CD4-positive, alpha-beta T cell (primary cell): ENCODE data around the gene PLEKHB1. TPM values are rescaled to one million over a fixed set of nuclear protein-coding genes. Genes with fewer than 3 reads are reported as not detected.

Source experiments
- ATAC-seq: fragments of 200-7000 bp; cut with Tn5 transposase; one replicate; pipeline ENCODE4 v1.10.0; 2022; ENCODE audit warnings: mild to moderate bottlenecking; ENCODE audit not compliant: poor library complexity
- CTCF ChIA-PET: fragments of 350-600 bp; sonication (Branson Sonifier 250); formaldehyde crosslinking; loops from one replicate; lab custom pipeline; 2021; ENCODE audit warnings: antibody characterized with exemption, inconsistent platforms; lab: Charles Lee
- POLR2A ChIA-PET: fragments of 350-600 bp; sonication (Branson Sonifier 250); formaldehyde crosslinking; loops from one replicate; lab custom pipeline; 2021; ENCODE audit warnings: antibody characterized with exemption, inconsistent platforms; lab: Charles Lee
- DNase-seq, 14 experiments: peaks; one replicate each; pipeline ENCODE4 v3.0.0-alpha.2; 2013 to 2020; ENCODE audit warnings: mixed read lengths in 2 of 14
- H3K27ac ChIP-seq, 2 donors: one replicate each; pipeline versions ENCODE4 v1.5.1 to v1.7.0; 2013; ENCODE audit warnings: low read length in 2 of 2, low read depth in 1 of 2, mild to moderate bottlenecking in 1 of 2
- H3K27me3 ChIP-seq, 2 experiments: 1 replicate in 1 of 2; 2 replicates in 1 of 2; pipeline versions ENCODE4 v1.6.1 to v1.7.0; 2013; ENCODE audit warnings: low read length in 2 of 2, control low read depth in 1 of 2, mild to moderate bottlenecking in 1 of 2, moderate library complexity in 1 of 2; ENCODE audit not compliant: insufficient read depth in 2 of 2, control insufficient read depth in 1 of 2
- H3K36me3 ChIP-seq: one replicate; pipeline ENCODE4 v1.6.1; 2013; ENCODE audit warnings: low read length, control low read depth; ENCODE audit not compliant: insufficient read depth
- H3K4me1 ChIP-seq: one replicate; pipeline ENCODE4 v1.6.1; 2013; ENCODE audit warnings: low read length, control low read depth; ENCODE audit not compliant: insufficient read depth
- H3K4me3 ChIP-seq: one replicate; pipeline ENCODE4 v1.5.1; 2013; ENCODE audit warnings: mild to moderate bottlenecking, low read length, moderate library complexity
- H3K9me3 ChIP-seq, 2 experiments: 1 replicate in 1 of 2; 2 replicates in 1 of 2; pipeline versions ENCODE4 v1.6.1 to v1.7.0; 2013; ENCODE audit warnings: low read length in 2 of 2, mild to moderate bottlenecking in 2 of 2, control low read depth in 1 of 2, moderate library complexity in 1 of 2; ENCODE audit not compliant: control insufficient read depth in 1 of 2, insufficient read depth in 1 of 2
- H3K27ac Mint-ChIP-seq: one replicate; pipeline ENCODE4 v1.8.0; 2020; ENCODE audit warnings: mixed read lengths
- H3K27me3 Mint-ChIP-seq: one replicate; pipeline ENCODE4 v1.8.0; 2021; ENCODE audit warnings: mixed read lengths
- H3K36me3 Mint-ChIP-seq: one replicate; pipeline ENCODE4 v1.8.0; 2021; ENCODE audit warnings: low read depth, mixed read lengths
- H3K4me1 Mint-ChIP-seq: one replicate; pipeline ENCODE4 v1.8.0; 2021; ENCODE audit warnings: low read depth, mixed read lengths
- H3K4me3 Mint-ChIP-seq: one replicate; pipeline ENCODE4 v1.8.0; 2020; ENCODE audit warnings: mild to moderate bottlenecking, mixed read lengths
- H3K9me3 Mint-ChIP-seq: one replicate; pipeline ENCODE4 v1.8.0; 2020; ENCODE audit warnings: mixed read lengths
- intact Hi-C, 2 experiments: fragments of 100-400 bp; cut with DNase I in 1 of 2; cut with micrococcal nuclease in 1 of 2; formaldehyde crosslinking; loops; one replicate each; pipeline versions ENCODE4 v1.15.1 to v1.9.0; 2023 to 2025; cut with DNase I, micrococcal nuclease
- total RNA-seq, 174 experiments: library from RNA in 2 of 174; stranded (reverse) in 2 of 174; gene quantifications; one replicate each; pipeline ENCODE4 v1.2.3 and lab custom pipeline; 2021 to 2026
- TF ChIP-seq, protein P1 (sequence below): fragments of 200-600 bp; IDR thresholded peaks from one replicate; pipeline ENCODE4 v1.8.0; 2022; ENCODE audit warnings: antibody characterized with exemption, mild to moderate bottlenecking

Gene PLEKHB1
- total RNA-seq, 2 experiments from 2014 or later, result 30.8 to 34.6 TPM

DNA sequence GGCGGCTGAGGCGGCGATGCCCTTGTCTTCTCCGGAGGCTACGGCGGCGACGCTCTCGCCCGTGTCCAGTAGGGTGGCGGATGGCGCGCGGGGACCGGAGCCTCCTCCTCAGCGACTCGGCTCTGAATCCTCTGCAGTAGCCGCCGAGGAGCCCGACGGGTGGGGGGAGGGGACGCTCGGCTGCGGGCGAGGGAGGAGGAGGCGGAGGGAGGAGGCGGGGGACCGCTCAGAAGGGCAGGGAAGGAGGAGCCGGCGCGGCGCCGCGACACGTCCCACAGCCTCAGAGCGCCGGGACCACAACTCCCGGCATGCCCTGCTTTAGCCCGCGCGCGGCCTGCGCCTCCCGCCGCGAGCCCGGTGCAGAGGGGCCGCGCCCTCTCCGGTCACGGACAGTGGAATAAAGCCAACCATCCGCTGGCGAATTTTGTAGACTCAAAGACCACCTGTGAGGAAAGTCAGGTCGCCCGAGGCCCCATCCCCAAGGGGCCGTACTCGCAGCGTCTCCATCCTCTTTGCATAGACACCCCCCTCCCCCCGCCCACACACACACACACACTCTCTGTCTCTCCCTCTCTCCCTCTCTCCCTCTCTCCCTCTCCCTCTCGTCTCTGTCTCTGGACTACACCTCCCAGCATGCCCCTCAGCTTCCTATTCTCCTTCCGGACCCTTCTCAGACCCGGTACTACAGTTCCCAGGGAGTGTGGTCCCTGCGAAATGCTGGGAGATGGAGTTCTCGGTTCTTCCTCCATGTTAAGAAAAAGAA is 48.2 kb upstream of the PLEKHB1 start, which contains the start of gene FAM168A:
Gene FAM168A (minus strand): TSS at position 157 of the 763 bp plus-strand sequence. CDS start 129,638 bp downstream, outside the sequence.
- H3K4me3 ChIP-seq, result peak within 1 kb of the TSS; percentile 84
- Mint-ChIP-seq H3K36me3 (peaks cover 8% of the 10 kb centered on the region), H3K9me3 (no peaks in the 10 kb centered on the region), H3K4me3 (peak within 1 kb of the TSS; percentile 95), H3K27me3 (no peaks in the 10 kb centered on the region), H3K4me1 (peaks cover 47% of the 10 kb centered on the region), H3K27ac (peak within 1 kb of the TSS; percentile 97)
- ChIA-PET POLR2A (interaction anchor here (0.6 to 1.6 kb wide), 17 partner anchors 8 to 1669 kb away, joined by 3 to 18 read pairs (median 3); partner anchors contain the start of genes C2CD3, FCHSD2, MRPL48 and PLEKHB1), CTCF (interaction anchor here (0.7 to 1.6 kb wide), 6 partner anchors 12 to 247 kb away, joined by 3 to 7 read pairs (median 4); no protein-coding TSS in a partner anchor)
- H3K27ac ChIP-seq, result peak within 1 kb of the TSS; percentile 68 to 77
- no peaks in the 10 kb centered on the region for H3K27me3 ChIP-seq
- no peaks in the 10 kb centered on the region for H3K36me3 ChIP-seq
- H3K4me1 ChIP-seq, result peaks cover 15% of the 10 kb centered on the region
- intact Hi-C loops, result loop anchor here (1.0 to 10.0 kb wide), 11 partner anchors 49 to 1347 kb away; partner anchors contain the start of genes C2CD3 (in 1 of the 2), COA4 (in 1 of the 2), FCHSD2 (in 1 of the 2) and LIPT2 (in 1 of the 2)
- DNase-seq, result peak; percentile 87 to 98 (median 92)
- peak; percentile 88 for ATAC-seq
- TF ChIP-seq, protein P1, sequence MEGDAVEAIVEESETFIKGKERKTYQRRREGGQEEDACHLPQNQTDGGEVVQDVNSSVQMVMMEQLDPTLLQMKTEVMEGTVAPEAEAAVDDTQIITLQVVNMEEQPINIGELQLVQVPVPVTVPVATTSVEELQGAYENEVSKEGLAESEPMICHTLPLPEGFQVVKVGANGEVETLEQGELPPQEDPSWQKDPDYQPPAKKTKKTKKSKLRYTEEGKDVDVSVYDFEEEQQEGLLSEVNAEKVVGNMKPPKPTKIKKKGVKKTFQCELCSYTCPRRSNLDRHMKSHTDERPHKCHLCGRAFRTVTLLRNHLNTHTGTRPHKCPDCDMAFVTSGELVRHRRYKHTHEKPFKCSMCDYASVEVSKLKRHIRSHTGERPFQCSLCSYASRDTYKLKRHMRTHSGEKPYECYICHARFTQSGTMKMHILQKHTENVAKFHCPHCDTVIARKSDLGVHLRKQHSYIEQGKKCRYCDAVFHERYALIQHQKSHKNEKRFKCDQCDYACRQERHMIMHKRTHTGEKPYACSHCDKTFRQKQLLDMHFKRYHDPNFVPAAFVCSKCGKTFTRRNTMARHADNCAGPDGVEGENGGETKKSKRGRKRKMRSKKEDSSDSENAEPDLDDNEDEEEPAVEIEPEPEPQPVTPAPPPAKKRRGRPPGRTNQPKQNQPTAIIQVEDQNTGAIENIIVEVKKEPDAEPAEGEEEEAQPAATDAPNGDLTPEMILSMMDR, result peak; percentile 8
- H3K9me3 ChIP-seq, result no peaks in the 10 kb centered on the region

DNA sequence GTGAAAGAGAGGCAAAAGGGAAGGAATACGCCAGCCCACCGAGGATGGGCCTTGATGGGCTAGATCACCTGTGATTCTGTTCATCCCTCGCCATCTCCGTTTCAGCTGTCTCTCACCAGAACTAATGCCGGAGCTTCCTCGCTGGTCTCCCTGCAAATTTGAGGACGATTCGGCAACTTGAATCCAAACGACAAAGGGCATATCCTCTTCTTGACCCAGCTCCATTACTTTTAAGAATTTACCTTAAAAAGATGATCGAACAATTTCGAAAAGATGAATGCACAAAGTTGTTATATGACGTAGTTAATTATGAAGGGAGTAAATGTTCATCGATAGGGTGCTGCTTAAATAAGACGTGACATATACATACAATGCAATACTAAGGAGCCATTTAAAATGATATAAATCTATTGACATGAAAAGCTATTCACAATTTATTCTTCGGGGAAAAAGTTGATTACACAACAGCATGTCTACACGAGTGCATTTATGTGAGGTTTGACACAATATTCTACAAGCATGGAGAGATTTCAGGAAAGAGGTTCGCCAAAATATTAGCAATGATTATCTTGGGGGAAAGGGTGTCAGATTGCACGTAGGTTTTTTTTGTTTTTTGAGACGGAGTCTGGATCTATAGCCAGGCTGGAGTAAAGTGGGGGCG is 47.5 kb upstream of the PLEKHB1 start:
- peak overlapping the region; percentile 84 for H3K4me3 ChIP-seq
- H3K9me3 ChIP-seq, result no peaks in the 10 kb centered on the region
- H3K4me1 Mint-ChIP-seq, result peaks cover 44% of the 10 kb centered on the region
- H3K36me3 ChIP-seq, result no peaks in the 10 kb centered on the region
- ATAC-seq (no peak), DNase-seq (no peak)
- no peaks in the 10 kb centered on the region for H3K27me3 ChIP-seq
- H3K4me3 Mint-ChIP-seq, result peak overlapping the region; percentile 95
- no peaks in the 10 kb centered on the region for H3K9me3 Mint-ChIP-seq
- POLR2A ChIA-PET, result interaction anchor here (0.7 to 1.6 kb wide), 16 partner anchors 8 to 1494 kb away, joined by 3 to 18 read pairs (median 4); partner anchors contain the start of genes C2CD3, FCHSD2, MRPL48 and PLEKHB1
- TF ChIP-seq, protein P1, result no peak
- no peaks in the 10 kb centered on the region for H3K27me3 Mint-ChIP-seq
- peak overlapping the region; percentile 68 to 77 for H3K27ac ChIP-seq
- H3K27ac Mint-ChIP-seq, result peak overlapping the region; percentile 97
- CTCF ChIA-PET, result interaction anchor here (0.8 to 1.6 kb wide), 5 partner anchors 12 to 248 kb away, joined by 3 to 7 read pairs (median 3); no protein-coding TSS in a partner anchor
- H3K4me1 ChIP-seq, result peaks cover 15% of the 10 kb centered on the region
- intact Hi-C loops, result loop anchor here (1.0 to 10.0 kb wide), 11 partner anchors 48 to 1346 kb away; partner anchors contain the start of genes C2CD3 (in 1 of the 2), COA4 (in 1 of the 2), FCHSD2 (in 1 of the 2) and LIPT2 (in 1 of the 2)
- H3K36me3 Mint-ChIP-seq, result peaks cover 8% of the 10 kb centered on the region

DNA sequence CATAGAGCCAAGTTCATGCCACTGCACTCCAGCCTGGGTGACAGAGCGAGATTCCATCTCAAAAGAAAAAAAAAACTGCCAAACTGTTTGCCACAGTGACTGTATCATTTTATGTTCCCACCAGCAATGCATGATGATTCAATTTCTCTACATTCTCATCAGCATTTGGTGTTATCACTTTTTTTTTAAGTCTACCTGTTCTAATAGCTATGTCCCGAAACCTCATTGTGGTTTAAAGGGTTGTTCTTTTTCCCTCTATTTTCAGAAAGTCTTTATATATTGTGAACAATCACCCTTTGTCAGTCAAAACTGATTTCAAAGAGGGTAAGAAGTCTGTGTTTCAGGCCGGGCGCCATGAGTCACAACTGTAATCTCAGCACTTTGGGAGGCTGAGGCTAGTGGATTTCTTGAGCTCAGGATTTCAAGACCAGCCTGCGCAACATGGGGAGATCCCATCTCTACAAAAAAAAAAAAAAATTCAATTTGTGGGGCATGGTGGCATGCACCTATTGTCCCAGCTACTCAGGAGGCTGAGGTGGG is 33.7 kb upstream of the PLEKHB1 start:
- ATAC-seq, result no peak
- H3K27me3 Mint-ChIP-seq, result peaks cover 5% of the 10 kb centered on the region
- no peaks in the 10 kb centered on the region for H3K4me1 Mint-ChIP-seq
- Histone ChIP-seq H3K9me3 (no peaks in the 10 kb centered on the region), H3K27me3 (no peaks in the 10 kb centered on the region), H3K4me3 (no peak overlapping the region), H3K27ac (no peak overlapping the region), H3K36me3 (no peaks in the 10 kb centered on the region), H3K4me1 (no peaks in the 10 kb centered on the region)
- no peak for DNase-seq
- no peaks in the 10 kb centered on the region for H3K36me3 Mint-ChIP-seq
- ChIA-PET POLR2A (no interaction called here), CTCF (no interaction called here)
- TF ChIP-seq, protein P1, result no peak
- H3K27ac Mint-ChIP-seq, result no peak overlapping the region
- intact Hi-C loops, result no loop called here
- no peaks in the 10 kb centered on the region for H3K9me3 Mint-ChIP-seq
- H3K4me3 Mint-ChIP-seq, result no peak overlapping the region
